ENCODE data around the gene PTGS1. TPM values are rescaled to one million over a fixed set of nuclear protein-coding genes. Genes with fewer than 3 reads are reported as not detected.

The PTGS1 gene
- total and polyA plus RNA-seq, 2 of the 8 experiments (the other 6 are each of a cell fraction or from before 2014, with no cell fraction given) = 1.1 to 1.9 TPM

DNA sequence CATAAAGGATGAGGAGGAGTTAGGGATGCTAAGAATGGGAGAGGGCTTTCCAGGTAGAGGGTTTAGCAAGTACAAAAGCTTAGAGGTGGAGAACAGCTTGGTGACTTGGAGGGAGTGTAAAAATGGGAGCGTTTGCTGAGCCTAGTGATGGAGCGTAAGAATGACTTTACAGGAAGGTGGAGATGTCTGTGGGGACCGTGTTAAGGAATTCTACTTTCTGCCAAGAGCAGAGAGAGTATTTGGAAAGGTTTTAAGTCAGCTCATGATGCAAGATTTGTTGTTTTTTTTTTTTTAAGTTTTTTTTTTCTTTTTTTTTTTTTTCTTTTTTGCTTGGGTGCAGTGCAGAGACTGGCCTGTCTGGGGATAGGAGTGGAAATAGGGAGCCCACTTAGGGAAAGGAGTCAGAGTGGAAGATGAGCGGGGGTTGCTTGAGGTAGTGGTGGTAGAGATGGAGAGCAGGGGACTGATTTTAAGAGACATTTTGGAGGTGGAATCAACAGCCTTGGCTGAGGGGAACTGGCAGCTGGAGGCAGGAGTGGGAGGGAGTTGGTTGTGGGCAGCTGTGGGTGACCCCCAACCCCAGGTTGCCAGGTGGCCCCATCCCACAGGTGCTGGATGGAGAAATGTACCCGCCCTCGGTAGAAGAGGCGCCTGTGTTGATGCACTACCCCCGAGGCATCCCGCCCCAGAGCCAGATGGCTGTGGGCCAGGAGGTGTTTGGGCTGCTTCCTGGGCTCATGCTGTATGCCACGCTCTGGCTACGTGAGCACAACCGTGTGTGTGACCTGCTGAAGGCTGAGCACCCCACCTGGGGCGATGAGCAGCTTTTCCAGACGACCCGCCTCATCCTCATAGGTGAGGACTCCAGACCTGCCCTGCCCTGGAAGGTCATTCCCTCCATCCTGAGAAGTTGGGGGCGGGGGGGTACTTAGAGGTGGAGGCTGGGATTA, 12.4 kb downstream of the PTGS1 start:
- H3K4me2 ChIP-seq (ENCODE audit: insufficient read depth in 1 of 2, low read depth in 2 of 2, low read length in 2 of 2) = no peak overlapping the region
- WGBS, 2 experiments (ENCODE audit: extremely low coverage in 1 of 2, insufficient coverage in 1 of 2, insufficient read length in 1 of 2, insufficient replicate concordance in 2 of 2, low coverage in 1 of 2, low lambda C conversion rate in 2 of 2, missing lambda C conversion rate in 1 of 2) = 85% methylated on average over 16 of the region's 16 CpGs; no CpG with 5 or more reads in 1 of the 2 experiments
- FAIRE-seq (no peak), DNase-seq (ENCODE audit: low read depth in 1 of 2, low spot score in 2 of 2) (no peak)
- ChIA-PET CTCF (ENCODE audit: partially characterized antibody) (interaction anchor here (0.6 to 1.7 kb wide), 7 partner anchors 21 to 427 kb away, joined by 3 to 6 read pairs (median 3); no protein-coding TSS in a partner anchor), POLR2A (ENCODE audit: partially characterized antibody) (no interaction called here)
- H2BK20ac ChIP-seq (ENCODE audit: low read length) = no peak overlapping the region
- no peak overlapping the region for H4K5ac ChIP-seq (ENCODE audit: insufficient read length, low read depth, low read length)
- H4K91ac ChIP-seq (replicated peaks; ENCODE audit: insufficient read length, low read length) = no peak overlapping the region
- no peaks in the 10 kb centered on the region for H4K20me1 ChIP-seq (replicated peaks in 1 of 2; ENCODE audit: control insufficient read depth in 1 of 2, insufficient read depth in 2 of 2, low read length in 2 of 2)
- H4K8ac ChIP-seq (ENCODE audit: extremely low read depth, insufficient read depth, low read length) = 0 out of 2 replicates have a peak overlapping the region, but pooled peaks have one; percentile 3
- H2BK120ac ChIP-seq (replicated peaks; ENCODE audit: low read depth, low read length) = no peak overlapping the region
- H2AK5ac ChIP-seq (ENCODE audit: low read depth, low read length) = no peak overlapping the region
- H3K4me1 ChIP-seq (replicated peaks in 1 of 4; ENCODE audit: control insufficient read depth in 3 of 4, insufficient read depth in 4 of 4, low read length in 3 of 4) = no peaks in the 10 kb centered on the region
- no peak overlapping the region; the same call in 1 of the 2 replicates for H3K18ac ChIP-seq (ENCODE audit: extremely low read depth, low read length)
- no peak overlapping the region for H3K14ac ChIP-seq (ENCODE audit: insufficient read length)
- H3K36me3 ChIP-seq (ENCODE audit: control insufficient read depth in 2 of 4, insufficient read depth in 4 of 4, low read length in 3 of 4) = no peaks in the 10 kb centered on the region
- H2AFZ ChIP-seq (ENCODE audit: low read length) = no peak overlapping the region
- no peak overlapping the region for H2BK15ac ChIP-seq (ENCODE audit: low read length)
- no peaks in the 10 kb centered on the region for H3K79me1 ChIP-seq (ENCODE audit: low read depth, low read length)
- H3K9me3 ChIP-seq (ENCODE audit: insufficient read depth in 2 of 2, low read depth in 1 of 2, low read length in 1 of 2) = 0 out of 4 replicates have a peak, but pooled peaks cover 0 to 5% of the 10 kb centered on the region in 2 experiments
- H3K23ac ChIP-seq (ENCODE audit: insufficient read length) = no peak overlapping the region
- no peaks in the 10 kb centered on the region for H3K23me2 ChIP-seq (ENCODE audit: low read depth, low read length)
- H2BK5ac ChIP-seq (ENCODE audit: low read depth, low read length) = no peak overlapping the region
- H3K4ac ChIP-seq (replicated peaks; ENCODE audit: insufficient read length, low read depth, low read length) = no peak overlapping the region
- no peak overlapping the region for H3K9ac ChIP-seq (replicated peaks in 1 of 4; ENCODE audit: extremely low read depth in 1 of 4, low read depth in 3 of 4, low read length in 3 of 4)
- no peak overlapping the region for H3K27ac ChIP-seq (ENCODE audit: low read depth, low read length)
- H3K56ac ChIP-seq (replicated peaks; ENCODE audit: insufficient read length, low read depth, low read length) = no peak overlapping the region
- H3K4me3 ChIP-seq (ENCODE audit: extremely low read depth in 1 of 4, insufficient read depth in 2 of 4, low read depth in 3 of 4, low read length in 4 of 4) = no peak overlapping the region
- no peak overlapping the region for H2BK12ac ChIP-seq (ENCODE audit: low read depth, low read length)
- no peaks in the 10 kb centered on the region; a peak in 1 of 7 replicates for H3K27me3 ChIP-seq (replicated peaks in 1 of 4; ENCODE audit: control insufficient read depth in 3 of 4, extremely low read depth in 1 of 4, insufficient read depth in 3 of 4, low read length in 3 of 4)
- no peaks in the 10 kb centered on the region for H3K79me2 ChIP-seq (ENCODE audit: control insufficient read depth in 1 of 2, insufficient read depth in 2 of 2, low read length in 2 of 2)
- TF ChIP-seq CEBPB (IDR thresholded peaks at IDR 0.05; ENCODE audit: low read depth, low read length) (no peak), KDM1A (IDR thresholded peaks at IDR 0.05; ENCODE audit: borderline replicate concordance, low read length) (no peak), JUND (IDR thresholded peaks at IDR 0.05; ENCODE audit: low read length) (no peak), GTF2F1 (IDR thresholded peaks at IDR 0.05; ENCODE audit: borderline replicate concordance, low read depth, low read length) (no peak), TEAD4 (IDR thresholded peaks at IDR 0.05; ENCODE audit: low read depth, low read length) (no peak), SP2 (IDR thresholded peaks at IDR 0.05; ENCODE audit: low read length) (no peak), HDAC2 (IDR thresholded peaks at IDR 0.05; ENCODE audit: borderline replicate concordance in 1 of 2, low read depth in 2 of 2, low read length in 2 of 2) (no peak), GABPA (IDR thresholded peaks at IDR 0.05; ENCODE audit: borderline replicate concordance, insufficient read depth, low read length) (no peak), ASH2L (IDR thresholded peaks at IDR 0.05; ENCODE audit: low read length) (no peak), BRCA1 (IDR thresholded peaks at IDR 0.05; ENCODE audit: low read depth, low read length) (no peak), CHD2 (IDR thresholded peaks at IDR 0.05; ENCODE audit: low read length) (no peak), HDAC6 (IDR thresholded peaks at IDR 0.05; ENCODE audit: low read depth, low read length) (no peak), BACH1 (IDR thresholded peaks at IDR 0.05; ENCODE audit: low read length) (no peak)

Measured in H1 (cell line).